Karpas-422 (cell line): Measurements from ENCODE around the gene TMEM132A. TPM values are rescaled to one million over a fixed set of nuclear protein-coding genes. Genes with fewer than 3 reads are reported as not detected.

Experiments used
- DNase-seq: peaks from one replicate; pipeline ENCODE4 v3.0.0-alpha.2; 2015
- H2AFZ ChIP-seq: fragments of 200-600 bp; sonication (generic); 2 replicates; pipeline ENCODE4 v1.6.1; 2014; ENCODE audit warnings: antibody characterized with exemption, low read length, mixed read lengths
- H3K27ac ChIP-seq: fragments of 200-600 bp; sonication (generic); 2 replicates; pipeline ENCODE4 v1.5.1; 2014; ENCODE audit warnings: mild to moderate bottlenecking, low read length, moderate library complexity
- H3K27me3 ChIP-seq: fragments of 200-600 bp; sonication (generic); 2 replicates; pipeline ENCODE4 v1.6.1; 2014; ENCODE audit warnings: low read length, mixed read lengths
- H3K36me3 ChIP-seq: fragments of 200-600 bp; sonication (generic); 2 replicates; pipeline ENCODE4 v1.6.1; 2014; ENCODE audit warnings: low read length, mixed read lengths; ENCODE audit not compliant: insufficient read depth
- H3K4me1 ChIP-seq: fragments of 200-600 bp; sonication (generic); 2 replicates; pipeline ENCODE4 v1.6.1; 2014; ENCODE audit warnings: mild to moderate bottlenecking, low read length, mixed read lengths
- H3K4me2 ChIP-seq: fragments of 200-600 bp; sonication (generic); 2 replicates; pipeline ENCODE4 v1.6.1; 2014; ENCODE audit warnings: low read length, low read depth, mild to moderate bottlenecking; ENCODE audit not compliant: poor library complexity, severe bottlenecking
- H3K4me3 ChIP-seq: fragments of 200-600 bp; sonication (generic); 2 replicates; pipeline ENCODE4 v1.5.1; 2014; ENCODE audit warnings: mild to moderate bottlenecking, antibody characterized with exemption, low read length, mixed read lengths
- H3K79me2 ChIP-seq: fragments of 200-600 bp; sonication (generic); 2 replicates; pipeline ENCODE4 v1.6.1; 2014; ENCODE audit warnings: mild to moderate bottlenecking, low read length, mixed read lengths
- H3K9ac ChIP-seq: fragments of 200-600 bp; sonication (generic); 2 replicates; pipeline ENCODE4 v1.6.0; 2014; ENCODE audit warnings: low read length
- H3K9me2 ChIP-seq: fragments of 200-600 bp; sonication (generic), shearing (Covaris generic); replicated peaks from 2 replicates; pipeline ENCODE4 v1.6.0; 2014; ENCODE audit warnings: mild to moderate bottlenecking, low read length, moderate library complexity; ENCODE audit not compliant: insufficient read depth
- H3K9me3 ChIP-seq: fragments of 300-700, 200-600 bp; sonication (generic); 2 replicates; pipeline ENCODE4 v1.6.1; 2014; ENCODE audit warnings: low read length, mixed read lengths
- H4K20me1 ChIP-seq: fragments of 200-600 bp; sonication (generic); 2 replicates; pipeline ENCODE4 v1.6.1; 2014; ENCODE audit warnings: mild to moderate bottlenecking, antibody characterized with exemption, low read length, low read depth; ENCODE audit not compliant: insufficient read depth
- total RNA-seq: library from RNA; depleted of rRNA; stranded (reverse); fragments of >200 nt; shearing (Covaris generic); gene quantifications from 2 replicates; pipeline ENCODE4 v1.2.3, GENCODE V29; 2014; ENCODE audit warnings: low replicate concordance

TMEM132A gene
- total RNA-seq, 1 experiment from 2014 or later = 1.6 TPM

DNA sequence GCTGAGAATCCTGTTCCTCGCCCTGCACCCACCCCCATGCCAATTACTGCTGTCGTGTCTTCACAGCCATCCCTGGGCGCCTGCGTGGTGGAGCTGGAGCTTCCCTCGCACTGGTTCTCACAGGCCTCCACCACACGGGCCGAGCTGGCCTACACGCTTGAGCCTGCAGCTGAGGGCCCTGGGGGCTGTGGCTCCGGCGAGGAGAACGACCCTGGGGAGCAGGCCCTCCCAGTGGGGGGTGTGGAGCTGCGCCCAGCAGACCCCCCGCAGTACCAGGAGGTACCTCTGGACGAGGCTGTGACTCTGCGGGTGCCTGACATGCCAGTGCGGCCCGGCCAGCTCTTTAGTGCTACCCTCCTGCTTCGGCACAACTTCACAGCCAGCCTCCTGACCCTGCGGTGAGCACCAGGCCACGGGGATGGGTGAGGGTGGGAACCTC, 4.3 kb downstream of the TMEM132A start:
- Histone ChIP-seq H3K4me1 (peaks cover 52% of the 10 kb centered on the region), H3K27ac (no peak overlapping the region), H4K20me1 (no peaks in the 10 kb centered on the region), H3K36me3 (no peaks in the 10 kb centered on the region), H3K9me2 (no peaks in the 10 kb centered on the region), H2AFZ (no peak overlapping the region), H3K4me2 (no peak overlapping the region), H3K79me2 (no peaks in the 10 kb centered on the region), H3K27me3 (no peaks in the 10 kb centered on the region), H3K9me3 (no peaks in the 10 kb centered on the region), H3K4me3 (no peak overlapping the region), H3K9ac (no peak overlapping the region)
- no peak for DNase-seq

DNA sequence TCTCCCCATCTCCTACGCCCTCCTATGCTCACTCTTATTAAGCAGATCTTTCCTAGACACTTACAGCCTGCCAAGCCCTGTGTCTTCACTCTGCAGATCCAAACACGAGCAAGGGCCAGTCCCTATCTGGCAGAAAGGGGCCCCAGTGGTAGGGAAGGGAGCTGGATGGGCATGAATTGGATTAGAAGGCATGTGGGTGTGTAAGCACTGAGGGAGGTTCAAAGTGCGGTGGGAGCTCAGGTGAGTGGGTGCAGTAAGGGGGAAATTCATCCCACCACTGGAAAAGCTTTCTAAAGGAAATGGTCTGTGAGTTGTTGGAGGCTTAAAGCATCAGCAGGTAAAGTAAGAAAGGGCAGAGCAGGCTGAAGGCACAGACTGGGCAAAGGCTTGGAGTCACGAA, 5.5 kb downstream of the TMEM132A start:
- DNase-seq = no peak
- Histone ChIP-seq H2AFZ (no peak overlapping the region), H3K4me2 (no peak overlapping the region), H3K4me1 (peaks cover 42% of the 10 kb centered on the region), H3K4me3 (no peak overlapping the region), H3K27me3 (no peaks in the 10 kb centered on the region), H3K9me3 (no peaks in the 10 kb centered on the region), H4K20me1 (no peaks in the 10 kb centered on the region), H3K79me2 (no peaks in the 10 kb centered on the region), H3K36me3 (no peaks in the 10 kb centered on the region), H3K9me2 (no peaks in the 10 kb centered on the region), H3K27ac (no peak overlapping the region), H3K9ac (no peak overlapping the region)

DNA sequence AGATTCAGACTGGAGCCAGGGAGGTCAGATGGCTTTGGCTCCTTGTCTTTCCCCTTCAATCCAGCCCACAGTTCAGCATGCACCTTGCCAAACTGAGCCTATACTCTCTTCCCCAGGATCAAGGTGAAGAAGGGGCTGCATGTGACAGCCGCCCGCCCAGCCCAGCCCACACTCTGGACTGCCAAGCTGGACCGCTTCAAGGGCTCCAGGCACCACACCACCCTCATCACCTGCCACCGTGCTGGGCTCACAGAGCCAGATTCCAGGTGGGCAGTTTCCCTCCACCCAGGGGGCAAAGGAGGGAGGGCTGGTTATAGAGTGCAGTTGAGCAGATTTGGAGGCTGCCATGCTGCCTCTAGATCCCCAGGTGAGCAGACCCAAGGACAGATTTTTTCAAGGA, 6.1 kb downstream of the TMEM132A start:
- Histone ChIP-seq H3K27me3 (no peaks in the 10 kb centered on the region), H3K4me1 (peaks cover 35% of the 10 kb centered on the region)

DNA sequence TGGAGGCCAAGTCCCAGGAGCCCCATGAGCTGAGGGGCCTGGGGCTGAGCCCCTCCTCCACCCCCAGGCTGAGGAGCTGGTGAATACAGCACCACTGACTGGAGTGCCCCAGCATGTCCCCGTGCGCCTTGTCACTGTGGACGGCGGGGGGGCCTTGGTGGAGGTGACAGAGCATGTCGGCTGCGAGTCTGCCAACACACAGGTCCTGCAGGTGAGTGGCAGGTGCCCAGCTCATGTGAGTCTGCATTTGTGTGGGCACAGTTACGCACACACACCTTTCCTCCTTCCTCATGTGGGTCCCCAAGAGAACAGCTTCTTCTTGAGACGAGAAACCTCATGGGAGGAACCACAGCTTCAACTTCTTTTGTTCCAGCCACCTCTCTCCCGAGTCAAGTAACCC, 7.7 kb downstream of the TMEM132A start:
- Histone ChIP-seq H4K20me1 (no peaks in the 10 kb centered on the region), H3K4me1 (peaks cover 28% of the 10 kb centered on the region), H3K27me3 (no peaks in the 10 kb centered on the region), H3K9ac (peak overlapping the region; percentile 69), H3K36me3 (no peaks in the 10 kb centered on the region), H3K9me3 (no peaks in the 10 kb centered on the region), H3K27ac (peak overlapping the region; percentile 97), H3K79me2 (no peaks in the 10 kb centered on the region), H2AFZ (peak overlapping the region; percentile 88; the same call in 1 of the 2 replicates), H3K4me2 (peak overlapping the region; percentile 79), H3K9me2 (no peaks in the 10 kb centered on the region), H3K4me3 (peak overlapping the region; percentile 56)
- peak; percentile 80 for DNase-seq

More for the DNA sequence above, 6.1 kb downstream of the TMEM132A start:
- Histone ChIP-seq H3K4me3 (no peak overlapping the region), H3K9me2 (no peaks in the 10 kb centered on the region), H2AFZ (no peak overlapping the region), H3K36me3 (no peaks in the 10 kb centered on the region), H3K9ac (no peak overlapping the region), H3K79me2 (no peaks in the 10 kb centered on the region), H3K9me3 (no peaks in the 10 kb centered on the region), H3K4me2 (no peak overlapping the region), H4K20me1 (no peaks in the 10 kb centered on the region), H3K27ac (no peak overlapping the region)
- DNase-seq = no peak

DNA sequence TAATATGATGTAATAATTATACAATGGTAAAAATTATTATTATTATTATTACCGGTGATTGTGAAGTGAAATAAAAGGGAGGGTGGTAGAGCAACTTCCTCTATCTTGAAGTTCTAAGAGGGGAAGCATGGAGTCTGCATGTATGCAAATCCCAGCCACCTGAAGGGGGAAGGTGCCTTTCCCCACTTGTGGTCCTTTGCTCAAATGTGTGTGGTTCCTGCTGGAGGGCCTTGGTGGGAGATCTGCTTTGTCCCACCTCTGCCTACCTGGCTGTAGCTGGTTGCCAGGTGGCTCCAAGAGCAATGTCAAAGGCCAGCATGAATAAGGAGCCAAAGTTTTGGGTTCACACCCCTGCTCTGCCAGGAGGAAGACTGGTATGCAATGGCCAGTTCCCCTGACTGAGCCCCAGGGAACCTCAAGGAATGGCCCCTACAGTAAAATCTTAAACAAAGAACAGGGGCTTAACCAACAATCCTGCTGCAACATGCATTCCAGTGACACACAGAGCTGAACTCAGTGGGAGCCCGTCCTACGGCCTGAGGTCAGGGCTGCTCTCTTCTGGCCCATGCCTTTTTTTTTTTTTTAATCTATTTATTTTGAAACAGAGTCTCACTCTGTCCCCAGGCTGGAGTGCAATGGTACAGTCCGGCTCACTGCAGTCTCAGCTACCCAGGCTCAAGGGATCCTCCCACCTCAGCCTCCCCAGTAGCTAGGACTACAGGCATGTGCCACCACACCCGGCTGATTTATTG, 8.5 kb downstream of the TMEM132A start:
- H3K9me2 ChIP-seq = no peaks in the 10 kb centered on the region
- H3K27ac ChIP-seq = peak overlapping the region; percentile 97
- no peaks in the 10 kb centered on the region for H3K36me3 ChIP-seq
- no peak overlapping the region; the same call in none of the 2 replicates for H3K4me3 ChIP-seq
- H4K20me1 ChIP-seq = no peaks in the 10 kb centered on the region
- peak overlapping the region; percentile 79 for H3K4me2 ChIP-seq
- H3K27me3 ChIP-seq = no peaks in the 10 kb centered on the region
- H3K79me2 ChIP-seq = no peaks in the 10 kb centered on the region
- DNase-seq = peak; percentile 87
- H3K9me3 ChIP-seq = no peaks in the 10 kb centered on the region
- peak overlapping the region; percentile 69 for H3K9ac ChIP-seq
- H3K4me1 ChIP-seq = peaks cover 28% of the 10 kb centered on the region
- no peak overlapping the region for H2AFZ ChIP-seq

DNA sequence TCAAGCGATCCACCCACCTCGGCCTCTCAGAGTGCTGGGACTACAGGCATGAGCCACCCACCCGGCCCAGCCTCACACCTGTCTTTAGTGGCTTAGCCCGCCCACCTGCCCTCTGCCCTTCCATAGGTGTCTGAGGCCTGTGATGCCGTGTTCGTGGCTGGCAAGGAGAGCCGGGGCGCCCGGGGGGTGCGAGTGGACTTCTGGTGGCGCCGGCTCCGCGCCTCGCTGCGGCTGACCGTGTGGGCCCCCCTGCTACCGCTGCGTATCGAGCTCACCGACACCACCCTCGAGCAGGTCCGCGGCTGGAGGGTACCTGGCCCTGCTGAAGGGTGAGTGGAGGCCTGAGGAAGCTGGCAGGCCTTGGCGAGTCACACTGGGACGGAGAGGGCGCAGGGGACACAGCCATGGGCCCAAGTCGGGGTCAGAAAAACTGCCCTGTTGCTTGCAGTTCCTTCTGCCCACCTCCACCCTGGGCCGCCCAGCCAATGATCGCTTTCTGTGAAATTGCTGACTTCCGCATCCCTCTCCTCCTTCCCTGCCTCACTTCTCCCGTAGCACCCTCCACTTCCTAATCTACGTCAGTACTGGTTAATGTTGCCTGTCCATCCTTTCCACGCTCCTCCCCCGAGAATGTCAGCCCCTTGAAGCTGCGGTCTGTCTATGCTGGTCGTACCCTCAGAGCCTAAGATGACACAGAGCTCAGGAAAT, 9.3 kb downstream of the TMEM132A start:
- Histone ChIP-seq H3K36me3 (no peaks in the 10 kb centered on the region), H3K27me3 (no peaks in the 10 kb centered on the region), H3K9me3 (no peaks in the 10 kb centered on the region), H3K4me2 (no peak overlapping the region), H4K20me1 (no peaks in the 10 kb centered on the region), H3K4me3 (no peak overlapping the region), H3K4me1 (peaks cover 28% of the 10 kb centered on the region), H3K9ac (0 out of 2 replicates have a peak overlapping the region, but pooled peaks have one; percentile 46), H3K79me2 (no peaks in the 10 kb centered on the region), H3K27ac (peak overlapping the region; percentile 97), H3K9me2 (no peaks in the 10 kb centered on the region), H2AFZ (no peak overlapping the region)
- DNase-seq = no peak

DNA sequence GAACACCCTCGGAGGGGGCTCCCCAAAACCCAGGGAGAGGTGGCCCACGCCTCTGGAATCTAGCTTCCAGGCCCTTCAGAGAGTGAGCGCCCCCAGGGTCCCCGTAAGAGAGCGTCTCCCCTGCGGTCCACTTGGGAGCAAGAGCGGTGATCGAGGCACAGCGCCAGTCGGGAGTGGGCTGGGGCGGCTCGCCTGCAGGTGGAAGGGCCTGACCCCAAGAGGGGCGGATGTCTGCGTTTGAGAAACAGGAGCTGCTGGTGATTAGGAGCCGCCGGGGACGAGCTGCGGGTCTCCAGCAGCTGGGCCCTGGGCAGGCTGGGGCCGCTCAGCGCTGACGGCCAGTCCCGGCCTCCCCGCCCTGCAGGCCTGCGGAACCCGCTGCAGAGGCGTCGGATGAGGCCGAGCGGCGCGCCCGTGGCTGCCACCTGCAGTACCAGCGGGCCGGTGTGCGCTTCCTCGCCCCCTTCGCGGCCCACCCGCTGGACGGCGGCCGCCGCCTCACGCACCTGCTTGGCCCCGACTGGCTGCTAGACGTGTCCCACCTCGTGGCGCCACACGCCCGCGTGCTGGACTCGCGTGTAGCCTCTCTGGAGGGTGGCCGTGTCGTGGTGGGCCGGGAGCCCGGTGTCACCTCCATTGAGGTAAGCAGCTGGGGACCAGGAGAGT, 10.0 kb downstream of the TMEM132A start:
- no peaks in the 10 kb centered on the region for H3K79me2 ChIP-seq

More for the DNA sequence above, 10.0 kb downstream of the TMEM132A start:
- Histone ChIP-seq H4K20me1 (no peaks in the 10 kb centered on the region), H3K4me1 (peaks cover 28% of the 10 kb centered on the region), H3K4me3 (no peak overlapping the region), H3K27ac (no peak overlapping the region), H3K9me2 (no peaks in the 10 kb centered on the region), H2AFZ (no peak overlapping the region), H3K9ac (no peak overlapping the region), H3K9me3 (no peaks in the 10 kb centered on the region), H3K4me2 (no peak overlapping the region), H3K27me3 (no peaks in the 10 kb centered on the region), H3K36me3 (no peaks in the 10 kb centered on the region)
- no peak for DNase-seq
